ENCODE measurements around the gene KATNA1.

The KATNA1 gene

DNA sequence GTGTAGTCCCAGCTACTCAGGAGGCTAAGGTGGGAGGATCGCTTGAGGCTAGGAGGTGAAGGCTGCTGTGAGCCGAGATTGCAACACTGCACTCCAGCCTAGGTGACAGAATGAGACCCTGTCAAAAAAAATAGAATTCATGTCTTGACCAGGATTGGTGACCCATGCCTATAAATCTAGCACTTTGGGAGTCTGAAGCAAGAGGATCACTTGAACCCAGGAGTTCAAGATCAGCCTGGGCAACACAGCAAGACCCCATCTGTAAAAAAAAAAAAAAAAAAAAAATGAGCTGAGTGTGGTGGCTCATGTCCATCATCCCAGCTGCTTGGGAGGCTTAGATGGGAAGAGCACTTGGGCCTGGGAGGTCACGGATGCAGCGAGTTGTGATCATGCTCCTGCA lies 48.0 kb downstream of the KATNA1 start:
- no peak for DNase-seq

DNA sequence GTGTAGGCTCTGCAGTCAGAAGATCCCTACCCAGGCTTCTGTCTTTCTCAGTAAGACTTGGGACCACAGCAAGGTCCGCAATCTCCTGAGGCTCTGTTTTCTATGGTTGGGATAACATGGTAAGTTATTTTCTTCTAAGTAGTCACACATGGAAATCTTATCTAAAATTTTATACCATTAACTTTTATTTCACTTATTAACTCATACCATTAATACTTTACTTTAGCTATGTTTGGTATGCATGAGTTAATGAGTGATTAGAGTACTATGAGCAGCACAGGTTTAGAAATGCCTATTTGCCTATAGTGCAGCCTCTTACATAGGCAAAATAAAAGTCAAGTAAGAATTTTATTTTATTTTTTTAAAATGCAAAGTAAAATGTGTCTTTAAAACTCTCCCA lies 55.1 kb downstream of the KATNA1 start:
- DNase-seq: no peak

DNA sequence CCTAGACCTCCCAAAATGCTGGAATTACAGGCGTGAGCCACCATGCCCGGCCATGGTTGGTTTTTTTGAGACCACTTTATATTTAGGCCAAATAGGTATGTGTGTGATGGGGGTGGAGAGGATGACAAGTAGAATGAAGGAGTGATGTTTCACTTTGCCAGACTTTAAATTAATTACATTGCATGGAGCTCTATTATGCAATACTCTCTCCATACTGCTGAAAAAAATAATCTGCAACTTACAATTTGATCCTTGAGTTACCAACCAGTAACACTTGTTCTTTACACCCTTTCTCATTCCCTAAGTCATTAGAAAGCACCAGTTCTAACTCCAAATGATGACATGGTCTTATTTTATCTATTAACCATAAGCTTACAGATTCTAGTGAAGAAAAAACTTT lies 55.5 kb downstream of the KATNA1 start:
- DNase-seq: no peak

DNA sequence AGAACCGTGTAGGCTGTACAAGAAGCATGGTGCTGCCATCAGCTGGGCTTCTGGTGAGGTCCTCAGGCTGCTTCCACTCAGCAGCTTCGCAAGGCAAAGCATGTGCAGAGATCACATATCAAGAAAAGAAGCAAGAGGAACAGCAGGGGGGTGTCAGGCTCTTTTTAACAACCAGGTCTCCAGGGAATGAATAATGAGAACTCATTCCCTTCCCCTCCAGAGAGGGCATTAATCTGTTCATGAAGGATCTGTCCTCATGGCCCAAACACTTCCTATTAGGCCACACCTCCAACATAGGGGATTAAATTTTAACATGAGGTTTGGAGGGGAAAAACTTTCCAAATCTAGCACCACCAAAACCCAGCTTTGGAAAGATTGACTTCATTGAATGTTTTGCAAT lies 62.4 kb downstream of the KATNA1 start:
- no peak for DNase-seq

DNA sequence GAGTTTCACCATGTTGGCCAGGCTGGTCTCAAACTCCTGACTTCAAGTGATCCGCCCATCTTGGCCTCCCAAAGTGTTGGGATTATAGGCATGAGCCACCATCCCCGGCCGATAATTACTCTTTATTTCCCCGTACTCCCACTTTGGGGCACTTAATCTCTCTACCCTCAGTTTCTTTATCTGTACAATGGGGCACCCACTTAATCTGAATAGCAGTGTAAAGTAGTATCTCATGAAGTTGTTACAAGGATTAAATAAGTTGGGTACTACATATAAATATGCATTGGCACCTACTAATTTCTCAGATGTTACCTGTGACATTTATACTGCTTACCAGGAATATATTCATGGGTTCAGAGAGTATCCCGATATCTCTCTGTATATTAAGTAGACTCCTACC lies 67.2 kb downstream of the KATNA1 start:
- no peak for DNase-seq

DNA sequence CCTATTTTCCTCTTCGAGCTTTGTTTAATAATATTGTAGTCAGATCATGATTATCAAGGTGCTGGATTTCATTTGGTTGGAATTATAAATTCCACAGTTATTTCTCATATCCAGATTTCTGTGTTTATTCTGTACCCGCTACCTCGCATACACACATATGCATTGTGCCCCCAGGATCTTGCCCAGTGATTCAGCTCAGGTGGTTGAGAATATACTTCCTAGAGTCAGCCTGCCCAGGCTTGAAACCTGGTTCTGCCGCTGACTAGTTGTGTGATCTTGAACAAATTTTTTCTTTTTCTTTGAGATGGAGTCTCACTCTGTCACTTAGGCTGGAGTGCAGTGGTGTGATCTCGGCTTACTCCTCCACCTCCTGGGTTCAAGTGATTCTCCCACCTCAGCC lies 67.6 kb downstream of the KATNA1 start:
- no peak for DNase-seq

DNA sequence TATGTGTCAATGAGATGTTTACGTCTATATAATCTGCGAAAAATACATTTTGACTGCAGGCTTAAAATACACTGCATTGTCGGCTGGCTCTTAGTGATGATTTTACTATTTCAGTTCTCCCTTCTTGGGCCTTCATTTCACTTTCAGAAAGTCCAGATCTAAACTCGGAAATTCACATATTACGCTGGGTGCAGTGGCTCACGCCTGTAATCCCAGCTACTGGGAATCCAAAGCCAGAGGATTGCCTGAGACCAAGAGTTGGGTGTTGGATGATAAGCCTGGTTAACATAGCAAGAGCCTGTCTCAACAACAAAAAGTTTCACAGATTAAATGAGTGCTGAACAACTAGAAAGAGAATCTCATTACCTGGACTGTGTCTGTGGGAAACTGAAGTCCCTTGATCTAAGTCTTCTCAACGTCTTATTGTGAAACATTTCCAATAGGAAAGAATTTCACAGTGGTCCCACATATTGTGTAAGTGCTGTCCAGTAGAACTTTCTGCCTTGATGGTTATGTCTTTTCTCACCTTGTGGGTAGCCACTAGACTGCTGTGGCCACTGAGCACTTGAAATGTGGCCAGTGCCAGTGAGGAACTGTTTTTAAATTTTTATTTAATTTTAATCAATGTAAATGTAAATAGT lies 80.4 kb downstream of the KATNA1 start:
- DNase-seq: no peak

DNA sequence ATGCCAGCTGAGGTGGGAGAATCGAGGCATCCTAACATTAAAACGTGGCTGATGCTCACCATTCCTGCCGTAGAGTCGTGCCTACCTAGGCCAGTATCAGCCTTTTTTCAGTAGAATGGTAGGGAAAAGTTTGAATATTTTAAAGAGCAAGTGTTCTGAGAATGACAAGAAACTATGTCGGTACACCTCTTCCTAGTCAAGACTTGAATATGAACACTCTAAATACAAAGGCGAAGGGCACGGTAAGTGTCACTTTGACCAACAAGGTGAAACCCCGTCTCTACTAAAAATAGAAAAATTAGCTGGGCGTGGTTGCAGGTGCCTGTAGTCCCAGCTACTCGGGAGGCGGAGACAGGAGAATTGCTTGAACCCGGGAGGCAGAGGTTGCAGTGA lies 81.3 kb downstream of the KATNA1 start:
- no peak for DNase-seq

DNA sequence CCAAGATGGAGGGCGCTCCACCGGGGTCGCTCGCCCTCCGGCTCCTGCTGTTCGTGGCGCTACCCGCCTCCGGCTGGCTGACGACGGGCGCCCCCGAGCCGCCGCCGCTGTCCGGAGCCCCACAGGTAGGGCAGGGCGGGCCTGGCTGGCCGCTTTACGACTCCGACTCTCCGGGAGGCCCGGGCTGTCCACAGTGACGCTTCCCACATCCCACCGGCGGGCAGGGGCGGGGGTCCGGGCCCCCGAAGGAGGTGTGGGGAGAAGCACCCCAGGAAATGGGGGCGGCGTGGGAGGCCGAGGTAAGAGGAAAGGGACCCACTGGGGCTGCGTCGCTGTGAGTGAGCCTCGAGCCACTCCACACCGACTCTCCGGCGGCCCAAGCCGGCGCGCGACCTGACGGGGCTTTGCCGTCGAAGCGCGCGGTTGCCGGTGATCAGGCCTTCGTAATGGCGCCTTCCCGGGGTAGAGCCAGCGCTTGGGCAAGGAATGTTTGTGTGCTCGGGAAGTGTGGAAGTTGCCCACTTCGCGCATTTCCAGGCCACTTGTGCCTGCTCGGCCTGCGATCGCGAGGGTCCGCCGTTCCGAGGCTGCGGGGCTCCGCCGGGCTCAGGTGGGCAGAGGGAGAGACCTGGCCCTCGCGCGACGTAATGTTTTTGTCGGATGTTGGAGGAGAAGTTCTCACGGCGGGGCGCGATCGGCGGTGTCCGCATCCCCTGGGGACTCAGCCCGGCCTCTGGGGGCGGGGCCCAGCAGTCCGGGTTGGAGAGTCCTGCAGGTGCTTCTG lies 81.9 kb downstream of the KATNA1 start:
- DNase-seq: peak; percentile 82

DNA sequence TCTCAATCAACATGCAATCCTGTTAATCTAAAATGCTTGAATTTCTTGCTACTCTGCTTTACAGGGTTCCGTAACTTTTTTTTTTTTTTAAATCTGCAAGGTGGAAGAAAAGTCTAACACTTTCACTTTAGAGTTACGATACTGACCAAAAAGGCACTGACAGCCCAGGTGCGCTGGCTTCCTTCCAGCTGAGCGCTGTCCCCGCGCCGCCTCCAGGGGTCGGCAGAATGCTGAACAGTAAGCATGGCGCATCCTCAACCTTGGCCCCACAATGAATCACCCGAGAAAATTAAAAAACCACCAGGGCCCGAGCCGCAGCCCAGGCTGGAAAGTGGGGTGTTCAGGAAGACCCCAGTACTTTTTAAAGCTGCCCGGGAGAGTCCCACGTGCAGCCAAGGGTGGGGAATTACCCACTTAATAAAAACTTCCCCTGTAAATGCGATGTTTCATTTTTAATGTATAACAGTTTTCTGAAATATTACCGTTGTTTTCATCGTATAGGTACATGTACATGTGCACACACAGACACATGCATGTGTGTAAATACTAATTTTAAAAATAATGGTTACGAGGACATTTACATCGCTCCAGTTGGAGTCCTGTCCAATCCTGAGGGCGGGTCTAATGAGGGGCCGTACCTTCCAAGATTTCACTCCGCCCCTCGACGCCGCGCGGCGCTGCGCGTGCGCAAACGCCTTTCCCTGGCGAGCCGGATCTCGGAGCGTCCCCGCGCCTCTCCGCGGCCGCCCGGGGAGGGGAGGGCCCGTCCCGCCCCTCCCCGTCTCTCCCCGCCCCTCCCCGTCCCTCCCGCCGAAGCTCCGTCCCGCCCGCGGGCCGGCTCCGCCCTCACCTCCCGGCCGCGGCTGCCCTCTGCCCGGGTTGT lies 82.7 kb downstream of the KATNA1 start, which contains the start of gene GINM1:
TSS of gene GINM1 (plus strand) at position 849 of the 883 bp plus-strand sequence. CDS start 40 bp downstream, outside the sequence.
- peak; percentile 92 for DNase-seq

DNA sequence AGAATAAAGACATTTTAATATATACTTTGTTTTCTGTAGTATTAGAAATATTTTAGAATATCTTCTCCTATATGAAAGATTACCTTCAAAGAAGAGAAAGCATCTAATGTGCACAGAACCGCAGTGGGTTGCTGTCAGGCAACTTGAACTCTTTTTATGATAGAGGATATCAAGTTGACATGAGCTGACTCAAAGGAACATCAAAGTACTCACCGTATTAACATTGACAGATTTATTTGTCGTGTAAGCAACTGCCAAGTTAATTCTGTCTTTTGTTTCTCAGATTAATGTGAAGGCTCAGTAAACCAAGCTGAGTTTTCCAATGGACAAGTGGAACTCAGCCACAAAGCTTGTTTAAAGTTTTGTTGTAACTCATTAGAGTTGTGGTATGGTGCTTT lies 84.6 kb downstream of the KATNA1 start:
- no peak for DNase-seq

DNA sequence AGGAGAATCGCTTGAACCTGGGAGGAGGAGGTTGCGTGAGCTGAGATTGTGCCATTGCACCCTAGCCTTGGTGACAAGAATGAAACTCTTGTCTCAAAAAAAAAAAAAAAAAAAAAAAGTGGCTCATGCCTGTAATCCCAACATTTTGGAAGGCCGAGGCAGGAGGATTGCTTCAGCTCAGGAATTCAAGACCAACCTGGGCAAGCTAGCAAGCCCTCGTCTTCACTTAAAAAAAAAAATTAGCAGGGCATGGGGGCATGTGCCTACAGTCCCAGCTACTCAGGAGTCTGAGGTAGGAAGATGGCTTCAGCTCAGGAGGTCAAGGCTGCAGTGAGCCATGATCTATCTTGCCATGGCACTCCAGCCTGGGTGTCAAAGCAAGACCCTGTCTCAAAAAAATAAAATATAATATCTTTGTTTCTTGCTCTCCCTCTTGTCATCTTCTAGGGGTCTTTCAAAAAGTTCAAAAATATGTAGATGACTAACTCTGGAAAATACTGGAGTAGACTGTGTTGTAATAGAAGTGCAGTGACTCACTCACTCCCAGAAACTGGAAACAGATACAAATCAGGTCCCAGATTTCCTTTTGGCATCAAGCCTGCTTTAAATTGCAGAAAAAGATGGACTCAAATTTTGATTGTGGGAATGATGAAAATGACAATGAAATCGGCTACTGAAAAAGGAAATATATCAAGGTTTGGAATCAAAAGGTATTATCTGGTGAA lies 85.1 kb downstream of the KATNA1 start:
- no peak for DNase-seq

DNA sequence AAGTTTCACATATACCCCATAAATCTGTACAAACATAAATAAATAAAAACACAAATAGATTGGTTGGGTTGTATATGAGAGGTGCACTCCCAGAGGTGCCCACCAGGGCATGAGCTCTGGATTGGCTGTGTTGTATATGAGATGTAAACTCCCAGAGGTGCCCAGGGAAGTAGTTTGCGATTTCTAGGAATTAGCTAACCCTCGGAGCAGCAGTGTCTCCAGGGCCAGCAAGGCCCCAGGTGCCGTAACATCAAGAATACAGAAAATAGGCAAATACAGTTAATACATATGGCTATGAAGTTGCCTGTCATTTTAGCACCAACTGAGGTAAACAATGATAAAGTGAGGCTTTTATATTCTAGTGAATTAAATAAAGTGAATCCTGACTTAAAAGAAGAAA lies 87.8 kb downstream of the KATNA1 start:
- DNase-seq: no peak

DNA sequence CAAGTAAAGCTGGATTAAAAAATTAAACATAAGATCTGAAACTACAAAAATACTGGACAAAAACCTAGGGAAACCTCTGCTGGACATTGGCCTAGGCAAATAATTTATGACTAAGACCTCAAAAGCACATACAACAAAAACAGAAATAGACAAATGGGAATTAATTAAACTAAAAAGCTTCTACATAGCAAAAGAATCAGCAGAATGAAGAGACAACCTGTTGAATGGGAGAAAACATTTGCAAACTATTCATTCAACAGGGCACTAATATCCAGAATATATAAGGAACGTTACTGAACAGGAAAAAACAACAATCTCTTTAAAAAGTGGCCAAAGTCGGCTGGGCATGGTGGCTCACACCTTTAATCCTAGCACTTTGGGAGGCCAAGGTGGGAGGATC lies 89.1 kb downstream of the KATNA1 start:
- no peak for DNase-seq

DNA sequence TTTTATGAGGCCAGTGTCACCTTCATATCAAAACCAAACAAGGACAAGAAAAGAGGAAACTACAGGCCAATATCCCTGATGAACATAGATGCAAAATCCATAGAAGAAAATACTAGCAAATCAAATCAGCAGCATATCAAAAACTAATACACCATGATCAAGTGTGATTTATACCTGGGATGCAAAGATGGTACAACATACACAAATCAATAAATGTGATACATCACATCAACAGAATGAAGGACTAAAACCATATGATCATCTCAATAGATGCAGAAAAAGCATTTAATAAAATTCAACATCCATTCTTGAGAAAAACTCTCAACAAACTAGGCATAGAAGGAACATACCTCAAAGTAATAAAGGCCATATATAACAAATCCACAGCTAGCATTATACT lies 90.5 kb downstream of the KATNA1 start:
- DNase-seq: no peak

DNA sequence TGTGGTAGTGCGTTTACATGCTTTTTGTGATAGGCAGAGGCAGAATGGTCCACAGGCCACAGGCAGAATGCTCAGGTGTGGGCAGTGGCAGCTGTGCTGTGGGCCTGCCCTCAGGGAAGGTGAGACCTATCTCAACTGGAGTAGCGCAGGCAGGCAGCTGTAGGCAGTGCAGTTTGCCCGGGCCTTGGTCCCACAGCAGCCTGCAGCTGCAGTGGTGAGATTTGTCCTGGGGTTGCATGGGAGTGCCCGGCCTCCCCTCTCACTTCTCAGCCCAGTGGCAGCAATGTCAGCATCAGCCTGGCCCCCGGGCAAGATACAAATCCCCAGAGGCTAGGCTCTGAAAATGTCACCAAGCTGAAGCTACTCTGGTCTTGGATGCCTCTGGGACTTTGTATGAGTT lies 96.6 kb downstream of the KATNA1 start:
- no peak for DNase-seq

DNA sequence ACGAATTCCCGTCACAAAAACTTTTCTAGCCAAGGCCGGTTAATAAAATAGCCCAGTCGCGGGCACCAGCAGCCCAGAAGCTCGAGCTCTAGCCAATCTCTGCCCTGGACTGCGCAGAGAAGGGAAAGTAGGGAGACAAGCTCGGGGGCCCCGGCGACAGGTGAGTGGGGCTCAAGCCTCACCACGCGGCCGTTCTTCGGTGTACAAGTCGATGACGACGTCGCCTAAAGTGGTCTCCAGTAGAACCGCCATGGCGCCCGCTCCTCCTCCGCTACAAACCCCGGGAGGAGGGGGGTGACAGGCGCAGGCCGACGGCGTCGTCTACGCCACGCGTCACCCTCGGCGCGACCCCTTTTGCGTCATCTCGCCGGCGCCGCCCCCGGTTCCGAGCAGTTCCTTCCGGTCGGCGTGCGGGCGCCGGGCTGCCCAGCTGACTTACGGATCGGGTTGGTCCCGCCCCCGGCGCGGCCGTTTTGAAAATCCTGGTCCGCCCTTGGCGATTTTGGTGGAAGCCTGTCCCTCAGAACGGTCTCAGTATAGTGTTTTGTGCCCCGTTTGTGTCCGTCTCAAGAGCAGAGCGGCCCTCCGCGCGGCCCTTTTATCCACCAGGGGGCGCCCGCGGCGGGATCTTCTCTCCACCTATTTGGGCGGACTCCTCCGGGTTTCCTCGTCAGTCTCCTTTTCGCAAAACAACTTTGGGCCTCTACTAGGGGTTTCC lies 102.6 kb downstream of the KATNA1 start, which contains the start of gene PPIL4:
TSS of gene PPIL4 (minus strand) at position 290 of the 718 bp plus-strand sequence. CDS start at position 252, 38 bp downstream.
- peak; percentile 92 for DNase-seq

DNA sequence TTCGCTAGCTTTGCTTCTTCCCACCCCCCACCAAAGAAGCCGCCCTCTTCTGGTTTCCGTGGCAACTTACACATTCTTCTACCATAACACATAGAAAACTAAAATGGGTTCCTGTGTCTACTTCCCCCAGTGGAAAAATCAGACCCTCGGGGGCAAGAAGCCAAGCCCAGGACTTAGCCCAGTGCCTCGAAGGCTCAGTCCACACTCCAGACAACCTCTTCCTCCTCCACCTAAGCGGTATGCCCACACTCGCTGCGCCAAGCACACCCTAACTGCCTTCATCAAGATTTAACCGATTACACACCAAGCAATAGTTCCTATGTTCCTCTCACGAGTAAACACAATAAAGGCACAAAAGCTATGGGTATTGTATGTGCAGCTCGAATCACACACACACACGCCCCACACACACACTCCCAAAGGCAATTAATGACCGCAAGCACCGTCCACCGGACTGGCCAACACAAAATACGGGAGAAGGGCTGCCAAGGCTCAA lies 103.2 kb downstream of the KATNA1 start:
- DNase-seq: no peak

All from KG1 (cell line).